Caco-2 (cell line): ENCODE results near the gene MRPL24. TPM values are rescaled to one million over a fixed set of nuclear protein-coding genes. Genes with fewer than 3 reads are reported as not detected.

Experiments used
- BruUV-seq: library from RNA; stranded (reverse); fragments of 400-500 nt; replicated peaks from 2 replicates; lab custom pipeline; 2021; lab: Mats Ljungman, UMichigan
- CTCF ChIA-PET: fragments of 300-600 bp; sonication (Branson Sonifier 250); formaldehyde crosslinking; loops from one replicate; lab custom pipeline; 2022; ENCODE audit warnings: antibody characterized with exemption; lab: Charles Lee
- POLR2A ChIA-PET: fragments of 300-600 bp; sonication (Branson Sonifier 250); formaldehyde crosslinking; loops from one replicate; lab custom pipeline; 2022; ENCODE audit warnings: antibody characterized with exemption; lab: Charles Lee
- DNase-seq, 2 experiments: peaks; one replicate each; pipeline versions ENCODE4 v3.0.0 to v3.0.0-alpha.2; 2020 to 2022
- H3K27me3 ChIP-seq: replicated peaks from 2 replicates; pipeline ENCODE4 v1.6.0; 2011; ENCODE audit warnings: low read length; ENCODE audit not compliant: control insufficient read depth, insufficient read depth
- H3K36me3 ChIP-seq: 2 replicates; pipeline ENCODE4 v1.5.1; 2011; ENCODE audit warnings: low read length; ENCODE audit not compliant: control insufficient read depth, insufficient read depth
- H3K4me1 ChIP-seq: fragments of 250-450 bp; sonication (Bioruptor Pico); 2 replicates; pipeline ENCODE4 v1.5.1; 2020; ENCODE audit warnings: mild to moderate bottlenecking
- H3K4me3 ChIP-seq: 2 replicates; pipeline ENCODE4 v1.5.1; 2011; ENCODE audit warnings: low read depth, mild to moderate bottlenecking, control low read depth, low read length
- H3K9me3 ChIP-seq: fragments of 250-450 bp; sonication (Bioruptor Pico); 2 replicates; pipeline ENCODE4 v1.5.1; 2020; ENCODE audit warnings: mild to moderate bottlenecking, moderate library complexity
- H3K27ac Mint-ChIP-seq: one replicate; pipeline ENCODE4 v1.8.0; 2022; ENCODE audit warnings: mixed read lengths; ENCODE audit not compliant: unreplicated experiment
- H3K27me3 Mint-ChIP-seq: one replicate; pipeline ENCODE4 v1.8.0; 2022; ENCODE audit warnings: mixed read lengths; ENCODE audit not compliant: insufficient read depth, unreplicated experiment
- H3K36me3 Mint-ChIP-seq: one replicate; pipeline ENCODE4 v1.8.0; 2022; ENCODE audit warnings: mild to moderate bottlenecking, mixed read lengths; ENCODE audit not compliant: insufficient read depth, unreplicated experiment
- H3K4me1 Mint-ChIP-seq: one replicate; pipeline ENCODE4 v1.8.0; 2022; ENCODE audit warnings: low read depth, mixed read lengths; ENCODE audit not compliant: unreplicated experiment
- H3K4me3 Mint-ChIP-seq: one replicate; pipeline ENCODE4 v1.8.0; 2022; ENCODE audit warnings: mild to moderate bottlenecking, moderate library complexity, mixed read lengths; ENCODE audit not compliant: unreplicated experiment
- H3K9me3 Mint-ChIP-seq: one replicate; pipeline ENCODE4 v1.8.0; 2022; ENCODE audit warnings: mixed read lengths; ENCODE audit not compliant: unreplicated experiment
- intact Hi-C: fragments of 100-400 bp; cut with micrococcal nuclease; formaldehyde crosslinking; loops from one replicate; pipeline ENCODE4 v1.10.0; 2022; ENCODE audit not compliant: unreplicated experiment
- total RNA-seq: library from RNA; stranded (reverse); gene quantifications from 2 replicates; pipeline ENCODE4 v1.2.3, GENCODE V29; 2022
- TF ChIP-seq, protein P1 (sequence below), 2 experiments: fragments of 200-600 bp in 1 of 2; IDR thresholded peaks; 1 replicate in 1 of 2; 2 replicates in 1 of 2; pipeline versions ENCODE4 v1.5.1 to v1.8.0; 2011 to 2022; ENCODE audit warnings: antibody characterized with exemption in 1 of 2, control low read depth in 1 of 2, inconsistent platforms in 1 of 2, low read depth in 1 of 2, low read length in 1 of 2, mild to moderate bottlenecking in 1 of 2, moderate library complexity in 1 of 2; ENCODE audit not compliant: insufficient read depth in 1 of 2, severe bottlenecking in 1 of 2, unreplicated experiment in 1 of 2

Gene MRPL24
- total RNA-seq, 1 experiment from 2014 or later: 52.6 TPM

DNA sequence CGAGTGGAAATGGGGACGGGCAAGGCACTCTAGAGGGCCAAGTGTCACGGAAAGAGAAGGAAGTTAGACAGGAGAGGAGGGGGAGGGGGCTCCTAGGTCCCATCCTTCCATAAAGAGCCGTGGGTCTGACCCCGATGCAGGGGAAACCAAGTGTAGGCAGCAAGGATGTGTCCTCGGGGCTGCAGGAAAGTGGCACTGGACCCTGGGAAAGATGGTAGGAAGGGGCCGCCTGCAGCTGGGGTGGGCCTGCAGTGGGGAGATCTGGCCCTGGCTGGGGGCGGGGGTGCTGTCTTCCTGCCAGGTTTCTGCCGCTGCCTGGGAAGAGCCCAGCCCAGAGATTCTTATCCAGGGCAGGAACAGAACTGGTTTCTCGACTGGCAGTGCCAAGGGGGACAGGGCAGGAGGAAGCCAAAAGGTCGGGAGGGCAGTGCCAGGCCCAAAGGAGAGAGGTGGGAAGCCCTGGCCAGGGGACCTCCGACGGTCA, 48.4 kb downstream of the MRPL24 start:
- Histone ChIP-seq H3K27me3 (no peaks in the 10 kb centered on the region), H3K9me3 (no peaks in the 10 kb centered on the region), H3K36me3 (no peaks in the 10 kb centered on the region), H3K4me1 (peaks cover 49% of the 10 kb centered on the region), H3K4me3 (no peak overlapping the region)
- POLR2A ChIA-PET: interaction anchor here (1.0 kb wide), 1 partner anchor 16 kb away, joined by 3 read pairs; no protein-coding TSS in a partner anchor
- no peak overlapping the region for H3K4me3 Mint-ChIP-seq
- H3K4me1 Mint-ChIP-seq: peaks cover 23% of the 10 kb centered on the region
- CTCF ChIA-PET: interaction anchor here (0.5 to 5.2 kb wide), 6 partner anchors 9 to 235 kb away, joined by 3 to 262 read pairs (median 4); partner anchors contain the start of genes CRABP2, ISG20L2, METTL25B and NES
- no TSS peak for BruUV-seq
- intact Hi-C loops: no loop called here
- no peaks in the 10 kb centered on the region for H3K27me3 Mint-ChIP-seq
- DNase-seq: no peak
- TF ChIP-seq, protein P1, sequence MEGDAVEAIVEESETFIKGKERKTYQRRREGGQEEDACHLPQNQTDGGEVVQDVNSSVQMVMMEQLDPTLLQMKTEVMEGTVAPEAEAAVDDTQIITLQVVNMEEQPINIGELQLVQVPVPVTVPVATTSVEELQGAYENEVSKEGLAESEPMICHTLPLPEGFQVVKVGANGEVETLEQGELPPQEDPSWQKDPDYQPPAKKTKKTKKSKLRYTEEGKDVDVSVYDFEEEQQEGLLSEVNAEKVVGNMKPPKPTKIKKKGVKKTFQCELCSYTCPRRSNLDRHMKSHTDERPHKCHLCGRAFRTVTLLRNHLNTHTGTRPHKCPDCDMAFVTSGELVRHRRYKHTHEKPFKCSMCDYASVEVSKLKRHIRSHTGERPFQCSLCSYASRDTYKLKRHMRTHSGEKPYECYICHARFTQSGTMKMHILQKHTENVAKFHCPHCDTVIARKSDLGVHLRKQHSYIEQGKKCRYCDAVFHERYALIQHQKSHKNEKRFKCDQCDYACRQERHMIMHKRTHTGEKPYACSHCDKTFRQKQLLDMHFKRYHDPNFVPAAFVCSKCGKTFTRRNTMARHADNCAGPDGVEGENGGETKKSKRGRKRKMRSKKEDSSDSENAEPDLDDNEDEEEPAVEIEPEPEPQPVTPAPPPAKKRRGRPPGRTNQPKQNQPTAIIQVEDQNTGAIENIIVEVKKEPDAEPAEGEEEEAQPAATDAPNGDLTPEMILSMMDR (IDR thresholded peaks at IDR 0.05; ENCODE audit: insufficient read depth in 1 of 2, low read depth in 1 of 2, low read length in 1 of 2, severe bottlenecking in 1 of 2, unreplicated experiment in 1 of 2): no peak
- peak overlapping the region; percentile 53 for H3K27ac Mint-ChIP-seq
- peaks cover 4% of the 10 kb centered on the region for H3K36me3 Mint-ChIP-seq
- H3K9me3 Mint-ChIP-seq: no peaks in the 10 kb centered on the region

DNA sequence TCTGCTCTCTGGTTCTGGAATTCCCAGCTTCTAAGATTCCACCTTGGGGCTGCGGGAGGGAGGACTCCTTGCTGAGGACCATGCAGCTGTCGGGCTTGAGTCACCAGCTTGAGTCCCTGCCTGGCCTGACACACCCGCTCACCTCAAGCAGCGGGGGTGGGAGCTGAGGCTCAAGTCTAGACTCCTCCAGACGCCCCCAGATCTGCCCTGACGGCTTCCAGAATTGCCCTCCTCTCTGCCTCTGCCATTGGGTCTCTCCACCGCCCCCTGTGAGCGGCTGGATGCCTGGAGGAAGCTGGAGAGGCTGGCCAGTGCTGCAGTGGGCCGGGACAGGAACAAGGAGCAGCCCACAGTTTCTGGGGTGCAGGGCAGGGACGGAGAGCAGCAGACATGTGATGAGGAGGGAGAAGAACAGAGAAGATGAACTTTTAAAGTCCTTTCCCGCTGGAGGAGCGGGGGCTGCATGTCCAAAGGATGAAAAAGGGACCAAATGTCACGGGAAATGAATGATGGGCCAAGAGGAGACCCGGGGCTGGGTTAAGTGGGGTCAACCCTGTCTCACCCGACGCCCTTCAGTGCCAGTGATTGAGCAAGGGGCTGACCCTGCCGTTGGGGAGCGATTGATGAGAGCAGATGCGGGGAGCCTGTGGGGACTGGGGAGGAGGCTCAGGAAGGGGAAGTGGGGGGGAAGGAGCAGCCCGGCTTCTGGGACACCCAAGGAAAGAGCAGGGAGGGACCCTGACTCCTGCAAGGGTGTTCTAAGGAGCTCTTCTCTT, 49.0 kb downstream of the MRPL24 start:
- Histone ChIP-seq H3K4me1 (peaks cover 49% of the 10 kb centered on the region), H3K4me3 (no peak overlapping the region)
- H3K4me1 Mint-ChIP-seq: peaks cover 23% of the 10 kb centered on the region

DNA sequence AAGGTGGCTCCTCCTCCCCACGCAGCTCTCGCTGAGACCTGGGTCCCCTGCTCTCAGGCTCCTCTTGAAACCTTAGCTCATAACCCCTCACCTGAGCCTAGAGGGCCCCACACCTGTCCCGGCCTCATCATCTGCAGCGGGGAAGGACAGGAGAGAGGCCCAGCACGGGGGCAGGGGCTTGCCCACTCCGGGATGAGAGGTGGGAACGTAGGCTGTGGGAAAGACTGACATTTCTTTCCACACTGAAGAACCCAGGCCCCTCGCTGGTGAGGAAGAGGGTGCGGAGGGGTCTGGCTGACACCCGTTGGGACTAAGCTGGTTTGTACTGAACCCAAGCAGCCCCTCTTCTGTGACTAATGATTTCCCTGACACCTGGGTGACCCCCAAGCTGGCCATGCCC, 49.7 kb downstream of the MRPL24 start:
- POLR2A ChIA-PET: interaction anchor here (2.5 to 2.7 kb wide), 2 partner anchors 14 to 15 kb away, joined by 19 to 24 read pairs; partner anchors contain the start of genes CRABP2 and NES
- Histone ChIP-seq H3K36me3 (no peaks in the 10 kb centered on the region), H3K9me3 (no peaks in the 10 kb centered on the region), H3K4me1 (peaks cover 49% of the 10 kb centered on the region), H3K27me3 (no peaks in the 10 kb centered on the region), H3K4me3 (no peak overlapping the region)
- CTCF ChIA-PET: interaction anchor here (1.2 to 5.2 kb wide), 7 partner anchors 9 to 36 kb away, joined by 4 to 262 read pairs (median 24); partner anchors contain the start of genes CRABP2, ISG20L2, METTL25B and NES
- H3K4me3 Mint-ChIP-seq: no peak overlapping the region
- no peaks in the 10 kb centered on the region for H3K9me3 Mint-ChIP-seq
- intact Hi-C loops: no loop called here
- peaks cover 4% of the 10 kb centered on the region for H3K36me3 Mint-ChIP-seq
- no TSS peak for BruUV-seq
- no peak overlapping the region for H3K27ac Mint-ChIP-seq
- H3K27me3 Mint-ChIP-seq: no peaks in the 10 kb centered on the region
- DNase-seq: no peak
- TF ChIP-seq, protein P1 (IDR thresholded peaks at IDR 0.05; ENCODE audit: insufficient read depth in 1 of 2, low read depth in 1 of 2, low read length in 1 of 2, severe bottlenecking in 1 of 2, unreplicated experiment in 1 of 2): no peak
- H3K4me1 Mint-ChIP-seq: peaks cover 23% of the 10 kb centered on the region

More for the DNA sequence above, 49.0 kb downstream of the MRPL24 start:
- BruUV-seq: no TSS peak
- Mint-ChIP-seq H3K9me3 (no peaks in the 10 kb centered on the region), H3K4me3 (no peak overlapping the region), H3K27ac (peak overlapping the region; percentile 53), H3K36me3 (peaks cover 4% of the 10 kb centered on the region), H3K27me3 (no peaks in the 10 kb centered on the region)
- H3K27me3 ChIP-seq: no peaks in the 10 kb centered on the region
- ChIA-PET CTCF (interaction anchor here (0.5 to 5.2 kb wide), 7 partner anchors 9 to 236 kb away, joined by 3 to 262 read pairs (median 4); partner anchors contain the start of genes CRABP2, ISG20L2, METTL25B and NES), POLR2A (interaction anchor here (2.5 kb wide), 1 partner anchor 15 kb away, joined by 24 read pairs; the partner anchor contains the start of gene NES)
- H3K36me3 ChIP-seq: no peaks in the 10 kb centered on the region
- TF ChIP-seq, protein P1 (IDR thresholded peaks at IDR 0.05; ENCODE audit: insufficient read depth in 1 of 2, low read depth in 1 of 2, low read length in 1 of 2, severe bottlenecking in 1 of 2, unreplicated experiment in 1 of 2): no peak
- no peaks in the 10 kb centered on the region for H3K9me3 ChIP-seq
- intact Hi-C loops: no loop called here
- no peak for DNase-seq
